Measurements from ENCODE around the gene SLC26A5.

DNA sequence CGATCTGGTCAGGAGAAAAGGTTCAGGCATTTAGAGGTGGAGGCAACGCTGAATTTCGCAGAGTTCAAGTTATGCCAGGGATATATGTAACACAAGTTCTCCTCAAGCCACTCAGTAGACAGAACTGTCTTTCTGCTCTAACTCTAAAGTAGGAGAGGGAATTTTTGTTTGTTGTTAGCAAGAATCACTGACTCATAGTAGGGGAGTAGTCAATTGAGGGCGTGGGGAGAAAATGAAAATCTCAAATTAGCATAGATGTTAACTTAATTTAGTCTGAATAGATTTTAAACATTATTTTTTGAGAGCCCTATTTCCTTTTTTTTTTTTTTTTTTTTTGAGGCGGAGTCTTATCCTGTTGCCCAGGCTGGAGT, 64.0 kb downstream of the SLC26A5 start:
- TF ChIP-seq GATA2 (IDR thresholded peaks at IDR 0.05; ENCODE audit: low read depth, low read length) (no peak), GATA3 (IDR thresholded peaks at IDR 0.05; ENCODE audit: low read depth, low read length) (no peak)

Data from SH-SY5Y (cell line).